Naive B cell (primary cell): ENCODE measurements around the gene NEGR1. TPM values are rescaled to one million over a fixed set of nuclear protein-coding genes. Genes with fewer than 3 reads are reported as not detected.
A peak's percentile ranks its signal among the peaks of the same experiment; 100 is the strongest.

Experiments used
- ATAC-seq, 2 donors: fragments of 150-1000 bp; cut with Tn5 transposase; 2 replicates each; pipeline ENCODE4 v1.10.0; 2021; ENCODE audit warnings: low read depth in 2 of 2, mild to moderate bottlenecking in 2 of 2, moderate library complexity in 2 of 2
- DNase-seq: peaks from one replicate; pipeline ENCODE4 v3.0.0; 2022
- H3K27ac Mint-ChIP-seq, 6 donors: one replicate each; pipeline ENCODE4 v1.8.0; 2020 to 2022; ENCODE audit warnings: mild to moderate bottlenecking in 6 of 6, mixed read lengths in 6 of 6, moderate library complexity in 5 of 6, inconsistent platforms in 2 of 6
- H3K27me3 Mint-ChIP-seq, 3 donors: one replicate each; pipeline ENCODE4 v1.8.0; 2021 to 2022; ENCODE audit warnings: mixed read lengths in 3 of 3, mild to moderate bottlenecking in 1 of 3
- H3K36me3 Mint-ChIP-seq, 2 donors: one replicate each; pipeline ENCODE4 v1.8.0; 2020 to 2022; ENCODE audit warnings: mixed read lengths in 2 of 2, inconsistent platforms in 1 of 2, mild to moderate bottlenecking in 1 of 2
- H3K4me1 Mint-ChIP-seq, 3 donors: one replicate each; pipeline ENCODE4 v1.8.0; 2020 to 2022; ENCODE audit warnings: mixed read lengths in 3 of 3, inconsistent platforms in 1 of 3, mild to moderate bottlenecking in 1 of 3, moderate library complexity in 1 of 3
- H3K4me3 Mint-ChIP-seq, 8 donors: one replicate each; pipeline ENCODE4 v1.8.0; 2020 to 2022; ENCODE audit warnings: mild to moderate bottlenecking in 8 of 8, mixed read lengths in 8 of 8, moderate library complexity in 8 of 8, inconsistent platforms in 2 of 8
- H3K9me3 Mint-ChIP-seq, 7 donors: one replicate each; pipeline ENCODE4 v1.8.0; 2020 to 2022; ENCODE audit warnings: mixed read lengths in 7 of 7, mild to moderate bottlenecking in 5 of 7, inconsistent platforms in 2 of 7, moderate library complexity in 1 of 7
- polyA plus RNA-seq, 6 donors: library from polyadenylated mRNA; unstranded; fragments of 300-500 nt; fragmentation: Illumina TruSeq; gene quantifications; one replicate each; pipeline ENCODE4 v1.2.3, GENCODE V29; 2021; ENCODE audit warnings: low read depth in 6 of 6

The NEGR1 gene
- polyA plus RNA-seq, 6 donors from 2014 or later = 0.10 TPM; not detected in 5

- ATAC-seq (no peak), DNase-seq (no peak)
- no peaks in the 10 kb centered on the region for H3K9me3 Mint-ChIP-seq
- H3K36me3 Mint-ChIP-seq = no peaks in the 10 kb centered on the region
- H3K4me3 Mint-ChIP-seq = no peak overlapping the region
- no peaks in the 10 kb centered on the region for H3K27me3 Mint-ChIP-seq
- no peak overlapping the region for H3K27ac Mint-ChIP-seq
- H3K4me1 Mint-ChIP-seq = no peaks in the 10 kb centered on the region
These were observed 318.2 kb downstream of the NEGR1 start for GRCh38 chr1:71964188-71964587.

DNA sequence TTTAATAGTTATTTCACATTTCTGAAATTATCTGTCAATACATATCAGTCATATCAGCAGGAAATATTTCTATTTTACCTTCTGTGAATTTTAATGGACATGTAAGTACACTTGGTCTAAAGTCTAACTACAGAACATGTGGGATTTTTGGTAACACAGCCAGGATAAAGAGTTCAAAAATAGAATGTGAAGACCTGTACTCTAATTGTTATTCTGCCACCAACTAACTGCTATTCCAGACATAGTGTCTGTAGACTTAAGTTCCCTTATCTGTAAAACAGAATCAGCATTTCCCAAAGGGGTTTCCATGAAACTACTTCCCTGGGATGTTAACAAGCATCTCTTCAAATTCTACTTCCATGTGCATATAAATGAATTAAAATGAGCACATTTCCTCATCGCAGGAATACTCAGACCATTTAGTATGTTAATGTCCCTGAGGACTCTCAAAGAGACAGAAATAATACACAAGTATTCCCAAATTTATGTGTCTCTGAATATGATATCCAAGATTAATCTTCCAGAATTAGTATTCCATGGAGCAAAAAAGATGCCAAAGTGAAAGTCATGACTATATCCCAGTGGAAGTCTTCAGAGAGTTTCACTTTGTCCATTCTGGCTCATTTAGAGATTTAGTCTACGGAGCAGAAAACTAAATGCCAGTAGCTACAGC, 325.6 kb downstream of the NEGR1 start:
- no peaks in the 10 kb centered on the region for H3K36me3 Mint-ChIP-seq

DNA sequence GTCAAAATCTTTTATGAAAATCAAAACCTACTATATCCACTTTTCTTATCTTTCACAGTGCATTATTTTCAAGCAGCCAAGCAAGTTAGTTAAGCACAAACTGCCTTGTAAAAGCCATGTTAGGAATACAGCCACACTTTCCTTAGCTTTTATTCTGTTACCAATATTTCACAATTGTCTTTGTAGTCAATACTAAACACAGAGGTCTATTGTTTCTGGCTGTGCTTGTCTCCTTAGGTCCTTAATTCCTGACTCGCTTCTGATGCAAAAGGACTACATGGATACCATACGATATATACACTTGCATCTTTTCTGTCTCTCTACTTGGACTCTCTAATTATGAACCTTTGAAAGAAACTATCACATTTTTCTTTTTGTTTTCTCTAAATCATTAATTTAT, 331.8 kb downstream of the NEGR1 start:
- ATAC-seq = no peak
- no peaks in the 10 kb centered on the region for H3K36me3 Mint-ChIP-seq
- no peak overlapping the region for H3K27ac Mint-ChIP-seq
- no peaks in the 10 kb centered on the region for H3K4me1 Mint-ChIP-seq
- H3K9me3 Mint-ChIP-seq = no peaks in the 10 kb centered on the region
- no peaks in the 10 kb centered on the region for H3K27me3 Mint-ChIP-seq
- DNase-seq = no peak
- H3K4me3 Mint-ChIP-seq = no peak overlapping the region

More for the DNA sequence above, 325.6 kb downstream of the NEGR1 start:
- Mint-ChIP-seq H3K27me3 (no peaks in the 10 kb centered on the region), H3K27ac (no peak overlapping the region), H3K4me3 (no peak overlapping the region), H3K4me1 (no peaks in the 10 kb centered on the region), H3K9me3 (peaks cover 0 to 1% (median 0%) of the 10 kb centered on the region in 7 donors)
- ATAC-seq (no peak), DNase-seq (no peak)

DNA sequence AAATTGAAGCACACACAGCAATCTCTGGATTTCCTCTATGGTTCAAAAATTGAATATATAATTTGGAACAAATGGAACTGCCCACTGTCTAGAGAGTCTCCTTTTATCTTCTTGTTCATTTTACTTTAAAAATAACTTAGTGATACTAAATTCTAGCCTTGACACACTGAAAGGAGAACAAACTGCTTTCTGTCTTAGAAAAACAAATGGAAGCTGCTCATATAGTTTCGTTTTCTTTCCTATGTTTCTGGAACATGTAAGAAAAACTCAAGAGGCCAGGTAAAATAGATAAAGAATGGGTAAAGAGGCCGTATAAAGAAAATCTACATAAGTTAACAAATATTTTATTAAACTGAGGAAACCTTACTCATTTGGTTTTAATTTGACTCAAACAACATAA, 332.7 kb downstream of the NEGR1 start:
- ATAC-seq = no peak
- no peaks in the 10 kb centered on the region for H3K36me3 Mint-ChIP-seq
- no peak for DNase-seq
- H3K27me3 Mint-ChIP-seq = no peaks in the 10 kb centered on the region
- peak overlapping the region in 1 of 8 donors; percentile 53 for H3K4me3 Mint-ChIP-seq
- H3K27ac Mint-ChIP-seq = no peak overlapping the region
- no peaks in the 10 kb centered on the region for H3K9me3 Mint-ChIP-seq
- H3K4me1 Mint-ChIP-seq = no peaks in the 10 kb centered on the region

DNA sequence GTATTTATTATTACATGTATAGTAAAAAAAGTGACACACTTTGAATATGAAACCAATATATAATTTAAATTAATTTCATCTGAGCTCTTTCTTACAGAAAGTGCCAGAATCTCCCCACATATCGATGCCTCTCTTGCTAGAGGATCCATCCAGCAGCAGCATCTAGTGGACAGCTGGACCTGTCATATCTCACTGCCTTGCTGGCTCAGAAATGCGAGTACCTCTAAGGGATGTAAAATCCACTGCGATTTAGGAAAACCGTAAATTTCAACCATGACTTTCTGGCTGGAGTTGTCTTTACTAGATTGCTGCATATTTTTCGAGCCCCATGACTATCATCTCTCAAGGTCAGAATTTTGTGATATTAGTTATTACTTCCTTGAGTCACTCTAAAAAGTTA, 333.8 kb downstream of the NEGR1 start:
- no peaks in the 10 kb centered on the region for H3K4me1 Mint-ChIP-seq
- ATAC-seq = no peak
- H3K27me3 Mint-ChIP-seq = no peaks in the 10 kb centered on the region
- H3K36me3 Mint-ChIP-seq = no peaks in the 10 kb centered on the region
- H3K4me3 Mint-ChIP-seq = no peak overlapping the region
- no peak for DNase-seq
- no peaks in the 10 kb centered on the region for H3K9me3 Mint-ChIP-seq
- H3K27ac Mint-ChIP-seq = no peak overlapping the region

DNA sequence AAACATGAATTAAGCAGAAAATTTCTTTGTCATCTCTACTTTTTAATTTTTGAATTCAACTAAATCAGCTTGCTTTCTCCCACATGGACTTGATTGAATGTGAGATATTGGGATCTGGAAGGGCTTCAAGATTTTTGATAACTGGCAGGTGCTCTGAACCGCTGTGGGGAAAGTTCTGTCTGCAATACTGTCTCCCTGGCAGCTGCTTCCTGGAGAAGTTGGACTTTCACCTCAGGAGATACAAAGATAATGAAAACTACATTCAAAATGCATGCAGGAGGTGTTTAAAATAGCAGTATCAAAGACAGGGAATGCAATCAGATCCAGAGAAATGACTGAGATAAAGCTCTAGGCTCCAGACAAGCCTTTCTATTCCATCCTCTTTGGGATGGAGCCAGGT, 338.3 kb downstream of the NEGR1 start:
- Mint-ChIP-seq H3K9me3 (no peaks in the 10 kb centered on the region), H3K36me3 (no peaks in the 10 kb centered on the region), H3K4me3 (no peak overlapping the region), H3K27me3 (no peaks in the 10 kb centered on the region), H3K27ac (no peak overlapping the region), H3K4me1 (no peaks in the 10 kb centered on the region)
- ATAC-seq (no peak), DNase-seq (no peak)

DNA sequence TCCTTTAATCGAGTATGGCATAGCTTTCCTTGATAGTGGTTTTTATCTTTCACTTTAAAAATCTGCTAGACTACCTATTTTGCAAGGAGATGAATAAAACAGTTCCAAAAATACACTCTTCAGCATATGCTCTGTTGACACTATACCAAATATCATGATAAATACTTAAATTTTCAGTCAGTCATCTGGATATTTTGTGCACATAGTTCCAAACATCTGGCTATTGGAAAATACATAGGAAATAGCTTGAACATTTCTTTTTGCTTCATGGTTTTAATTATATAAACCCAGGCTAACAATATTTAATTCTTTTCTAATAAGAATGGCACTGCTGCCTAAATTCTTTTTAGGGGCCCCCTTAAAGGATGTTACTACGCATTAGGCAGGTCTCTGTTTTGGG, 342.1 kb downstream of the NEGR1 start:
- ATAC-seq (no peak), DNase-seq (no peak)
- no peaks in the 10 kb centered on the region for H3K36me3 Mint-ChIP-seq
- no peaks in the 10 kb centered on the region for H3K9me3 Mint-ChIP-seq
- H3K4me1 Mint-ChIP-seq = no peaks in the 10 kb centered on the region
- no peak overlapping the region for H3K4me3 Mint-ChIP-seq
- H3K27ac Mint-ChIP-seq = no peak overlapping the region
- no peaks in the 10 kb centered on the region for H3K27me3 Mint-ChIP-seq

- no peaks in the 10 kb centered on the region for H3K4me1 Mint-ChIP-seq
- no peaks in the 10 kb centered on the region for H3K27me3 Mint-ChIP-seq
- H3K27ac Mint-ChIP-seq = no peak overlapping the region
- no peak overlapping the region for H3K4me3 Mint-ChIP-seq
- H3K36me3 Mint-ChIP-seq = no peaks in the 10 kb centered on the region
- DNase-seq (no peak), ATAC-seq (no peak)
- no peaks in the 10 kb centered on the region for H3K9me3 Mint-ChIP-seq
These were observed 351.8 kb downstream of the NEGR1 start for GRCh38 chr1:71930511-71930910.

- H3K9me3 Mint-ChIP-seq = peaks cover 0 to 2% (median 0%) of the 10 kb centered on the region in 7 donors
- ATAC-seq = no peak
- H3K27ac Mint-ChIP-seq = no peak overlapping the region
- H3K36me3 Mint-ChIP-seq = no peaks in the 10 kb centered on the region
- H3K27me3 Mint-ChIP-seq = no peaks in the 10 kb centered on the region
- no peak for DNase-seq
- H3K4me1 Mint-ChIP-seq = no peaks in the 10 kb centered on the region
- no peak overlapping the region for H3K4me3 Mint-ChIP-seq
These were observed 360.3 kb downstream of the NEGR1 start for GRCh38 chr1:71921935-71922559.

- H3K36me3 Mint-ChIP-seq = no peaks in the 10 kb centered on the region
- H3K27me3 Mint-ChIP-seq = no peaks in the 10 kb centered on the region
- H3K9me3 Mint-ChIP-seq = peaks cover 0 to 2% (median 0%) of the 10 kb centered on the region in 7 donors
- no peak overlapping the region for H3K4me3 Mint-ChIP-seq
- H3K4me1 Mint-ChIP-seq = no peaks in the 10 kb centered on the region
- no peak overlapping the region for H3K27ac Mint-ChIP-seq
- no peak for DNase-seq
- ATAC-seq = no peak
These were observed 361.1 kb downstream of the NEGR1 start for GRCh38 chr1:71921204-71921603.

DNA sequence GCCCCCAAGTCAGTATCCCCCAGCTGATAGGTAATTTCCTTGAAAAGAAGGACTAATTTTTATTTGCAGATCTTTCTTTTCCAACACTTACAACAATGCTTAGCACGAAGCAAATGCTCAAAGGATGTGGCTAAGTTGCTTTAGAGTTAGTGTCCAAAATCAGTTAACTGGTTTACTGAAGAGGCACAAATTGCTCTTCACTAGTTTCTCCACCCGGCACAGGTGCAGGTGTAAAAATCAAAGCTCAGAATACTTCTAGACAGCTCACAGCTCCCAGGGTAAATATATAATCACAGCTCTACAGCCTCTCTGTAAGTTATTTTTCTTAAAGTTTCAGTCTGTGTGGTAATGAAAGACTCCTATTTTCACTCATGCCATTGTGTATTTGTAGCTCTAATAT, 361.8 kb downstream of the NEGR1 start:
- H3K4me1 Mint-ChIP-seq = no peaks in the 10 kb centered on the region
- no peaks in the 10 kb centered on the region for H3K36me3 Mint-ChIP-seq
- H3K27me3 Mint-ChIP-seq = no peaks in the 10 kb centered on the region
- H3K4me3 Mint-ChIP-seq = no peak overlapping the region
- DNase-seq (no peak), ATAC-seq (no peak)
- peaks cover 0 to 4% (median 0%) of the 10 kb centered on the region in 7 donors for H3K9me3 Mint-ChIP-seq
- no peak overlapping the region for H3K27ac Mint-ChIP-seq

DNA sequence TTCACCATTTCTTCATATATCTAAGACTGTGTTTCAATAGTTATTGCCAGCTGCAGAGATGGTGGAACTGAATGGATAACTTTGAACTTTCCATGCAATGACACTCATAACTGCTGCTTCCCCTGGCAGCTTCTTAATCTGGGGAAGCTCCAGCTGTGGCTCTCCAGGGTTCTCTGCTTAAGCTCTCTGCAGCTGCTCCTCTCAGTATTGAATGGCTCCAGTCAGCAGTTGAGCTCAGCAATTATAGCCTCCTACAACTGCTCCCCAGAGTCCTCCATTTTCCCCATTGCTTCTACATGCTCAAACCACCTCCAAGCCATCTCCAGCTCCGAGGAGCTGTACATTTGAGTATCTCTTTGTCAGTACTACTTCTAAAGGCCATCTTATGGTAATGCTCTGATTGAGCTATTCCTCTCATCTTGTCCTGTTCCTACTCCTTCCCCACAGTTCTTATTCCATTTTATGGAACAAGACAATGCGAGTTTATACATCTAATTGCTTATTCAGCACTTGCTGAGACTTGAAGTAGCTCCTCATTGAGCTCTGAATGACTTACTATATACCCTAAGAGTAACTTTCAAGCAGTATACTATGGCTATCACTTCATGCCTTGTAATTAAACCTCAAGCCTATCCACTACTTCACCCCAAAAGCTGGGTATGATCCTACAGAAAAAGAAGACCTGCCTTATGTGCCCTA, 362.4 kb downstream of the NEGR1 start:
- H3K9me3 Mint-ChIP-seq = peaks cover 0 to 4% (median 0%) of the 10 kb centered on the region in 7 donors
- no peak for DNase-seq
- H3K27me3 Mint-ChIP-seq = no peaks in the 10 kb centered on the region
- H3K27ac Mint-ChIP-seq = no peak overlapping the region
- no peaks in the 10 kb centered on the region for H3K36me3 Mint-ChIP-seq
- H3K4me1 Mint-ChIP-seq = no peaks in the 10 kb centered on the region
- no peak overlapping the region for H3K4me3 Mint-ChIP-seq
- no peak for ATAC-seq

DNA sequence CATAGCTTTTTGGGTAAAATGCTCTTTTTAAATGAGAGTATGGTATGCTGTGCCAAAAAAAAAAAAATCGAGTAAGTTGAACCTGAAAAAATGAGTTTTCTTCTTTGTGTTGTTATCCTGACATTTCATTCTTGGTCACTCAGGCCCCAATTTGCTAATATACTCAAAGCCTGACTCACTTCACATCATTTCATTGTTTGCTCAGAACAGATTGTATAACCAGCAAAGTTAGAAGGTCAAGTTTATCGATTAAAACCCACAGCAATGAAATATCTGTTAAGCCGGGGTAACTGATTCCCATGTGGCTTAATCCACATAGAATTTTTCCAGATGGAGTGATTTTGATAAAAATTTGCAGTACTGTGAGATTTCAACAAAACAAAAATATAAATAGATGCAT, 363.7 kb downstream of the NEGR1 start:
- Mint-ChIP-seq H3K27ac (no peak overlapping the region), H3K36me3 (no peaks in the 10 kb centered on the region), H3K27me3 (no peaks in the 10 kb centered on the region), H3K4me3 (no peak overlapping the region), H3K9me3 (peaks cover 0 to 4% (median 0%) of the 10 kb centered on the region in 7 donors), H3K4me1 (no peaks in the 10 kb centered on the region)
- ATAC-seq = no peak
- DNase-seq = no peak

DNA sequence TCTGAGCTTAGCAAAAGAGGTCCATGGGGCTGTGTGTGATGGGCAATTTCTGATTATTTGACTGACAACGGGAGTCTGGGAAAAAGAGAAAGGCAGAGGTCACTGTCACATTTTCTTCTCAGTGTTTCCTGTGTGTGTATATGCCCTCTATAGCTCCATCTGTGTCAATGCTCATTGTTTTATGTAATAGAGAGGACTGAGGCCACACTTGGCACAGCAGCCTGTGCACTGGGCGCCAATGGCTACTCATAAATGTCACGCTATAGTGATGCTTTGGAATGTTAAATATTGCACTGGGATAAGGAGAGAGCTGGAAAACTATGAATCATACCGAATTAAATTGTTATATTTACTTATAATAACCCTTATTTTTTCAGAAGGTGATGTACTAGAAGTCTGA, 365.4 kb downstream of the NEGR1 start:
- Mint-ChIP-seq H3K27me3 (no peaks in the 10 kb centered on the region), H3K27ac (no peak overlapping the region), H3K36me3 (no peaks in the 10 kb centered on the region), H3K4me1 (no peaks in the 10 kb centered on the region), H3K9me3 (peaks cover 0 to 4% (median 0%) of the 10 kb centered on the region in 7 donors), H3K4me3 (peak overlapping the region in 1 of 8 donors; percentile 62)
- DNase-seq (no peak), ATAC-seq (no peak)
